H9 (cell line): Measurements from ENCODE around the gene CCNT2. TPM values are rescaled to one million over a fixed set of nuclear protein-coding genes. Genes with fewer than 3 reads are reported as not detected.

Source experiments
- DNase-seq: peaks from one replicate; pipeline ENCODE4 v3.0.0-alpha.2; 2017
- H2AFZ ChIP-seq: one replicate; pipeline ENCODE4 v1.6.1; 2013; ENCODE audit warnings: mild to moderate bottlenecking, low read length, control low read depth, moderate library complexity
- H2AK5ac ChIP-seq: 2 replicates; pipeline ENCODE4 v1.6.1; 2013; ENCODE audit warnings: low read length, control low read depth, mixed read lengths; ENCODE audit not compliant: insufficient read length
- H2BK120ac ChIP-seq: one replicate; pipeline ENCODE4 v1.6.1; 2013; ENCODE audit warnings: low read depth, mild to moderate bottlenecking, low read length, control low read depth, inconsistent platforms; ENCODE audit not compliant: poor library complexity, severe bottlenecking
- H2BK12ac ChIP-seq: 2 replicates; pipeline ENCODE4 v1.6.1; 2013; ENCODE audit warnings: low read length, control low read depth, mixed read lengths, low read depth; ENCODE audit not compliant: insufficient read length
- H2BK15ac ChIP-seq: 2 replicates; pipeline ENCODE4 v1.6.1; 2013; ENCODE audit warnings: low read depth, low read length, control low read depth
- H2BK20ac ChIP-seq: one replicate; pipeline ENCODE4 v1.6.1; 2013; ENCODE audit warnings: low read depth, mild to moderate bottlenecking, low read length, control low read depth, inconsistent platforms; ENCODE audit not compliant: poor library complexity, severe bottlenecking
- H2BK5ac ChIP-seq: 2 replicates; pipeline ENCODE4 v1.6.1; 2013; ENCODE audit warnings: low read length, control low read depth, mixed read lengths; ENCODE audit not compliant: insufficient read length
- H3K14ac ChIP-seq: 2 replicates; pipeline ENCODE4 v1.6.1; 2013; ENCODE audit warnings: low read length, control low read depth; ENCODE audit not compliant: insufficient read depth
- H3K18ac ChIP-seq: 2 replicates; pipeline ENCODE4 v1.6.1; 2013; ENCODE audit warnings: low read depth, mild to moderate bottlenecking, mixed read lengths, low read length, control low read depth; ENCODE audit not compliant: insufficient read length
- H3K23ac ChIP-seq: 2 replicates; pipeline ENCODE4 v1.6.1; 2013; ENCODE audit warnings: low read length, control low read depth, mixed read lengths, low read depth; ENCODE audit not compliant: insufficient read length
- H3K23me2 ChIP-seq: 2 replicates; pipeline ENCODE4 v1.6.1; 2013; ENCODE audit warnings: low read depth, mild to moderate bottlenecking, mixed read lengths, low read length, control low read depth; ENCODE audit not compliant: insufficient read length, poor library complexity, severe bottlenecking
- H3K27ac ChIP-seq: 2 replicates; pipeline ENCODE4 v1.5.1; 2013; ENCODE audit warnings: low read length, control low read depth, mixed read lengths, low read depth; ENCODE audit not compliant: insufficient read length
- H3K27me3 ChIP-seq: 2 replicates; pipeline ENCODE4 v1.6.1; 2013; ENCODE audit warnings: low read length, control low read depth, inconsistent platforms; ENCODE audit not compliant: insufficient read depth
- H3K4ac ChIP-seq: 2 replicates; pipeline ENCODE4 v1.6.1; 2013; ENCODE audit warnings: low read depth, mild to moderate bottlenecking, control low read depth, inconsistent platforms, low read length, moderate library complexity
- H3K4me1 ChIP-seq: 2 replicates; pipeline ENCODE4 v1.6.1; 2013; ENCODE audit warnings: low read length, control low read depth, inconsistent platforms; ENCODE audit not compliant: insufficient read depth
- H3K4me2 ChIP-seq: 2 replicates; pipeline ENCODE4 v1.6.1; 2013; ENCODE audit warnings: low read length, control low read depth, mixed read lengths; ENCODE audit not compliant: insufficient read length, insufficient read depth
- H3K56ac ChIP-seq: 2 replicates; pipeline ENCODE4 v1.6.1; 2013; ENCODE audit warnings: low read depth, mild to moderate bottlenecking, mixed read lengths, low read length, control low read depth; ENCODE audit not compliant: insufficient read length
- H3K79me1 ChIP-seq: 2 replicates; pipeline ENCODE4 v1.6.1; 2013; ENCODE audit warnings: low read depth, mild to moderate bottlenecking, moderate library complexity, low read length, control low read depth, inconsistent platforms; ENCODE audit not compliant: insufficient read depth, poor library complexity, severe bottlenecking
- H3K79me2 ChIP-seq: 2 replicates; pipeline ENCODE4 v1.6.1; 2013; ENCODE audit warnings: low read length, control low read depth, inconsistent platforms; ENCODE audit not compliant: insufficient read depth
- H3K9ac ChIP-seq: 2 replicates; pipeline ENCODE4 v1.6.1; 2013; ENCODE audit warnings: low read length, control low read depth, mixed read lengths; ENCODE audit not compliant: insufficient read length; ENCODE audit errors: extremely low read depth
- H3K9me3 ChIP-seq: one replicate; pipeline ENCODE4 v1.6.1; 2013; ENCODE audit warnings: low read depth, low read length, inconsistent platforms; ENCODE audit not compliant: control insufficient read depth
- H3T11ph ChIP-seq: one replicate; pipeline ENCODE4 v1.6.1; 2013; ENCODE audit warnings: mild to moderate bottlenecking, low read length, control low read depth, inconsistent platforms
- H4K20me1 ChIP-seq: one replicate; pipeline ENCODE4 v1.6.1; 2013; ENCODE audit not compliant: control insufficient read depth, insufficient read length, insufficient read depth
- H4K5ac ChIP-seq: 2 replicates; pipeline ENCODE4 v1.6.1; 2013; ENCODE audit warnings: low read depth, mild to moderate bottlenecking, mixed read lengths, low read length, control low read depth; ENCODE audit not compliant: insufficient read length
- H4K8ac ChIP-seq: replicated peaks from 2 replicates; pipeline ENCODE4 v1.6.1; 2013; ENCODE audit warnings: low read length, control low read depth, mixed read lengths, low read depth; ENCODE audit not compliant: insufficient read length
- H4K91ac ChIP-seq: 2 replicates; pipeline ENCODE4 v1.6.1; 2013; ENCODE audit warnings: low read depth, mild to moderate bottlenecking, moderate library complexity, mixed read lengths, low read length, control low read depth; ENCODE audit not compliant: insufficient read length
- H3K27ac Mint-ChIP-seq, 3 experiments: 2 replicates in 2 of 3; 3 replicates in 1 of 3; pipeline ENCODE4 v1.8.0; 2020 to 2021; ENCODE audit warnings: mixed read lengths in 3 of 3, mild to moderate bottlenecking in 1 of 3, moderate library complexity in 1 of 3
- H3K27me3 Mint-ChIP-seq: 2 replicates; pipeline ENCODE4 v1.8.0; 2021; ENCODE audit warnings: low read depth, mild to moderate bottlenecking, moderate library complexity, mixed read lengths
- H3K36me3 Mint-ChIP-seq, 3 experiments: 2 replicates in 2 of 3; 3 replicates in 1 of 3; pipeline ENCODE4 v1.8.0; 2020 to 2021; ENCODE audit warnings: low read depth in 3 of 3, mixed read lengths in 3 of 3; ENCODE audit not compliant: insufficient read depth in 1 of 3
- H3K4me1 Mint-ChIP-seq, 2 experiments: 2 replicates each; pipeline ENCODE4 v1.8.0; 2020; ENCODE audit warnings: mixed read lengths in 2 of 2
- H3K4me3 Mint-ChIP-seq, 2 experiments: 2 replicates in 1 of 2; 3 replicates in 1 of 2; pipeline ENCODE4 v1.8.0; 2020 to 2021; ENCODE audit warnings: mild to moderate bottlenecking in 2 of 2, mixed read lengths in 2 of 2, moderate library complexity in 1 of 2
- H3K9me3 Mint-ChIP-seq, 2 experiments: 2 replicates in 1 of 2; 3 replicates in 1 of 2; pipeline ENCODE4 v1.8.0; 2020; ENCODE audit warnings: mild to moderate bottlenecking in 2 of 2, mixed read lengths in 2 of 2, moderate library complexity in 1 of 2
- CTCF ChIP-seq: fragments of 200-600 bp; sonication (generic); conservative IDR thresholded peaks from 3 replicates; pipeline ENCODE4 v1.8.0; 2021; ENCODE audit warnings: antibody characterized with exemption, mild to moderate bottlenecking
- WGBS: extraction: QIAGEN DNeasy Blood & Tissue Kit; methylation state at CpG from one replicate; pipeline ENCODE4 v1.1.7; 2013; ENCODE audit warnings: missing lambda C conversion rate, low lambda C conversion rate, mixed read lengths; ENCODE audit not compliant: insufficient read length; ENCODE audit errors: extremely low coverage; 5-methylcytosine and 5-hydroxymethylcytosine counted together
- total RNA-seq: library from RNA; stranded (reverse); gene quantifications from 2 replicates; pipeline ENCODE4 v1.2.1, GENCODE V29; 2021

The CCNT2 gene
- total RNA-seq, 1 experiment from 2014 or later: 42.0 TPM

DNA sequence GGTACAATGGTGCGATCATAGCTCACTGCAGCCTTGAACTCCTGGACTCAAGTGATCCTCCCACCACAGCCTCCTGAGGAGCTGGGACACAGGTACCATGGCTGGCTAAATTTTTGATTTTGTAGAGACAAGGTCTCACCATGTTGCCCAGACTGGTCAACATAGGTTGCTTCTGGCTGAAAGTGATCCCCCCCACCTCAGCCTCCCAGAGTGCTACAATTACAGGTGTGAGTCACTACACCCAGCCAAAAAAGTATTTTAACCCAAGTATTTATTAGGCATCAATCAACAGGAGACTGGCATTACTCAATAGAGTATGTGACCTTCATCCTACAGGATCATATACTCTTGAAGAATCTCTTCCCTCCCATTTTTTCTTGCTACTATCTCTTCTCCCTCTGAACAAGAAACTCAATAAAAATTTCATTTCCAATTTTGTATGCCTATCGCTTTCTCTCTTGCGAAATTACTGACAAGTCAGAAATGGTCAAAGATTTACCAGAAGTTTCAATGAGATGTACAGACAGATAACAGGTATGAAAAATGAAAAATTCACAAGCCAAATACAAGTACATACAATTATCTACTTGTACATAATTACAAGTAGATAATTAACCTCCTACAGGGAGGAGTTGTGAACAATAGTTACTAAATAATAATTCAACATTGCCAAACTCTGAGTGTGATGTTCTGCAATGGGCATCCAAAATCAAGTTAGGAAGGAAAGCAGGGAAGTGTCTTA is 34.9 kb upstream of the CCNT2 start:
- Histone ChIP-seq H3K14ac (no peak overlapping the region), H4K91ac (no peak overlapping the region), H3K9ac (no peak overlapping the region), H3K79me1 (no peaks in the 10 kb centered on the region), H3K9me3 (no peaks in the 10 kb centered on the region), H3K23me2 (no peaks in the 10 kb centered on the region), H3K56ac (no peak overlapping the region), H2BK5ac (no peak overlapping the region), H3K4me2 (no peak overlapping the region), H4K5ac (no peak overlapping the region), H2AK5ac (no peak overlapping the region), H3K4ac (no peak overlapping the region), H2BK15ac (no peak overlapping the region), H4K8ac (no peak overlapping the region), H2BK120ac (no peak overlapping the region), H3T11ph (no peak overlapping the region), H3K23ac (no peak overlapping the region), H2BK12ac (no peak overlapping the region), H2BK20ac (no peak overlapping the region), H4K20me1 (no peaks in the 10 kb centered on the region), H3K27me3 (no peaks in the 10 kb centered on the region), H3K4me1 (no peaks in the 10 kb centered on the region), H2AFZ (no peak overlapping the region), H3K18ac (no peak overlapping the region), H3K27ac (no peak overlapping the region), H3K79me2 (no peaks in the 10 kb centered on the region)
- Mint-ChIP-seq H3K27ac (no peak overlapping the region), H3K4me3 (no peak overlapping the region), H3K27me3 (no peaks in the 10 kb centered on the region), H3K9me3 (no peaks in the 10 kb centered on the region; a peak in 1 of 5 replicates), H3K4me1 (no peaks in the 10 kb centered on the region), H3K36me3 (no peaks in the 10 kb centered on the region; a peak in 2 of 7 replicates)
- no CpG with 5 or more reads among the region's 3 CpGs for WGBS
- no peak for DNase-seq
- no peak for TF ChIP-seq CTCF
